ENCODE results near the gene BRD7. TPM values are rescaled to one million over a fixed set of nuclear protein-coding genes. Genes with fewer than 3 reads are reported as not detected.

The BRD7 gene
- total RNA-seq, 1 donor from 2014 or later = 61.3 TPM

DNA sequence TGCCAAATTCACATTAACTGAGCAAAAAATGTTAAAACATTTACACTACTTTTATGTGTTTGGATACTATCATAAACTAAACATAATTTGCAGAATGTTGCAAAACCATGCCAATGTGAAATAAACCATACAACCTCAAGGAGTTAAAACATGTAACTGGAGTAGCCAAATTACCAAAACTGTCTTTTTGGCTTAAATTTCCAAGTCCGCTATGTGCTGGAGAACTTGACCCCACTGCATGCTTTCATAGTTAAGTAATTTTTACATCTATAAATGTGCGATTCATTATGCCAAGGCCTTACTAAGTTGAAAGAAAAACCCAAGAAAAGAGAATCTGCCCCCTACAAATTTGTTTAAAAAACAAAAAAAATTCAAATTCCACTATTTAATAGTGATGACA lies 28.2 kb downstream of the BRD7 start:
- TF ChIP-seq, protein P1, sequence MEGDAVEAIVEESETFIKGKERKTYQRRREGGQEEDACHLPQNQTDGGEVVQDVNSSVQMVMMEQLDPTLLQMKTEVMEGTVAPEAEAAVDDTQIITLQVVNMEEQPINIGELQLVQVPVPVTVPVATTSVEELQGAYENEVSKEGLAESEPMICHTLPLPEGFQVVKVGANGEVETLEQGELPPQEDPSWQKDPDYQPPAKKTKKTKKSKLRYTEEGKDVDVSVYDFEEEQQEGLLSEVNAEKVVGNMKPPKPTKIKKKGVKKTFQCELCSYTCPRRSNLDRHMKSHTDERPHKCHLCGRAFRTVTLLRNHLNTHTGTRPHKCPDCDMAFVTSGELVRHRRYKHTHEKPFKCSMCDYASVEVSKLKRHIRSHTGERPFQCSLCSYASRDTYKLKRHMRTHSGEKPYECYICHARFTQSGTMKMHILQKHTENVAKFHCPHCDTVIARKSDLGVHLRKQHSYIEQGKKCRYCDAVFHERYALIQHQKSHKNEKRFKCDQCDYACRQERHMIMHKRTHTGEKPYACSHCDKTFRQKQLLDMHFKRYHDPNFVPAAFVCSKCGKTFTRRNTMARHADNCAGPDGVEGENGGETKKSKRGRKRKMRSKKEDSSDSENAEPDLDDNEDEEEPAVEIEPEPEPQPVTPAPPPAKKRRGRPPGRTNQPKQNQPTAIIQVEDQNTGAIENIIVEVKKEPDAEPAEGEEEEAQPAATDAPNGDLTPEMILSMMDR (IDR thresholded peaks at IDR 0.05; ENCODE audit: insufficient read depth, low read length, poor library complexity, severe bottlenecking) = no peak
- Histone ChIP-seq H3K27me3 (ENCODE audit: control insufficient read depth, insufficient read depth, low read length) (no peaks in the 10 kb centered on the region), H3K4me3 (ENCODE audit: low read depth, low read length) (no peak overlapping the region), H3K36me3 (ENCODE audit: control insufficient read depth, insufficient read depth, low read length) (no peaks in the 10 kb centered on the region)
- DNase-seq (ENCODE audit: low read depth) = no peak

DNA sequence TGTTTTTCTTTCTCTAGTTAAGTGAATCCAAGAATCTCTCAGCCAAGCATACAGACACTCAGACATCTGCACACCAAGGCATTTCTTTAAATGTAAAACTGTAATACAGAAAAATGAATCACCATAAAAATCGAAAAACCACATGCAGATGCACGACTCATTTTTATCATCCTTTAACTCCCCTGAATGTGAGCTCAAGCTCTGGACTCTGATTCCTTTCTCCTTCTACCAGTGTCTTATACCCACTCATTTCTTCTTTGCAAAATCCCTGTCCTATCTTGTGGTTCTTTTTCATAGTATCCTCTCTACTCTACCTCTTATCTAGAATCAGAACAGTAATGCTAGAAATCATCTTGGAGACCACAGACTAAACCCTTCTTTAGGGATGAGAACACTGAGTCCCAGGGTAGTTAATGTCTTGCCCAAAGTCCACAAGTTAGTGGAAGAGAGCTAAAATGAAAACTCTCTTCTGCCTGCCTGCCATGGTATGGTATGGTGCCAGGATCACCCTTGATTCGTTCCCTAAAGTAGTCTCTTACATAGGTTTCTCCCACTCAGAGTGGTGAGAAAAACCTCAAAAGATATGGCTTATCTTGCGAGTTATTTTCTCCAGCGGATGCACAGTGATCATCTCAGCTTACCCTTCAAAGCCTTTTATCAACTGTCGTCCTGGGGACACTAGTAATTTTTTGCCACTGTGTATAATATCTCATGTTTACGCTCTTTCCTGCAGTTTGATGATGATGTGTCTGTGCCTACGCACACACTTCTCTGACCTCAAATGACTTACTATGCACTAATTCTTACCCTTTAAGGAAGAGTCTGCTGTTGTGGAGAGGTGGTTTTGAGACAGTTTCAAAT lies 30.2 kb downstream of the BRD7 start:
- no peaks in the 10 kb centered on the region for H3K36me3 ChIP-seq (ENCODE audit: control insufficient read depth, insufficient read depth, low read length)

DNA sequence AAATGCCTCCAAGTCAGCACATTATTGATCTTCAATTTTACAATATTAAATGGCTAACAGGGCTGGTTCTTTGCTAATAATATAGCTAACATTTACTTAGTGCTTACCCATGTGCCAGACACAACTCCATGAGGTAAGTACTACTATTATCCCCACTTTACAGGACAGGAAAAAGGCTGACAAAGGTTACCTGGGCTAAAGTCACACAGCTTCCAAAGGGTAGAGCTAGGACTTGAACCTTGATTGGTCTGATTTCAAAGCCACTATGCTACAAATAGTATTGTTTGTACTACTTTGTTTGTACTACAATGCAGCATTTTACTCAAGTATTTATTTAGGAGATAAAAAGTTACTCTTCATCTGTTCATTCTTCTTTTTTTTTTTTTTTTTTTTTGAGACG lies 31.9 kb downstream of the BRD7 start:
- TF ChIP-seq, protein P1 (IDR thresholded peaks at IDR 0.05; ENCODE audit: insufficient read depth, low read length, poor library complexity, severe bottlenecking) = no peak
- Histone ChIP-seq H3K4me3 (ENCODE audit: low read depth, low read length) (no peak overlapping the region), H3K27me3 (ENCODE audit: control insufficient read depth, insufficient read depth, low read length) (no peaks in the 10 kb centered on the region), H3K36me3 (ENCODE audit: control insufficient read depth, insufficient read depth, low read length) (peaks cover 1% of the 10 kb centered on the region)
- no peak for DNase-seq (ENCODE audit: low read depth)

More for the DNA sequence above, 30.2 kb downstream of the BRD7 start:
- no peaks in the 10 kb centered on the region for H3K27me3 ChIP-seq (ENCODE audit: control insufficient read depth, insufficient read depth, low read length)
- TF ChIP-seq, protein P1 (IDR thresholded peaks at IDR 0.05; ENCODE audit: insufficient read depth, low read length, poor library complexity, severe bottlenecking) = no peak
- DNase-seq (ENCODE audit: low read depth) = no peak
- H3K4me3 ChIP-seq (ENCODE audit: low read depth, low read length) = no peak overlapping the region

DNA sequence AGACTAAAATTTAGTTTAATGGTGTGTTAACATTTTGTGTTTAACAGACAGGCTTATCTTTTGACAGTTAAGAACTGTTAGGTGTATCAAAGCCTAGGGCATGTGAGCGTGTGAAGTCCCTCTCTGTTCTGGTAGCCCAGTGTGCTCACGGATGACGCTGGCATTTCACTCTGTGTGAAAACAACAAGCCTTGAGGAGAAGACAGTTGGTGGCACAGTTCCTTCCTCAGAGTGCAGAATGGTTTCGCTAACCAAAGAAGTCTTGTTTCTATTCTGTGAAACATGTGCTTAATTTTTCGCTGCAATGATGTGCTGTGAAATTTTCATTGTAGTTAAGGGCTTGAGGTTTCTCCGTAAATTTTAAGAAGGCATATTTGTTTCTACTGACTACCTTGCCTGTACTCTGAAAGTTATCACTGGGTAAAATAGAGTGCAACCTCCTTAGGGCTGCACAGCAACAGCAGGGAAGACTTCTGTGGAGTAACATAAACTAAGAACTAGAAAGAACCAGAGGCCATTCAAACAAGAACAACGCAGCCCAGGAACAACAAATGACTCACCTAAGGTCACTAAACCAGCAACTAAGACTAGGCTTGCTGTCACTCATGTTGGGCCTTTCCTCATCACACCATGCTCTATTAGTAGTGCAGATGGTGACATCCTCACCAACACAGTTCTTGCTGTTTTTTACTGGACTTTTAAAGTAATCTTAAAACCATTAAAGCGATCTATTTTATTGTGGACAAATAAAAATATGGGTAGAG lies 33.4 kb downstream of the BRD7 start:
- Histone ChIP-seq H3K36me3 (ENCODE audit: control insufficient read depth, insufficient read depth, low read length) (peaks cover 1% of the 10 kb centered on the region), H3K4me3 (ENCODE audit: low read depth, low read length) (no peak overlapping the region), H3K27me3 (ENCODE audit: control insufficient read depth, insufficient read depth, low read length) (no peaks in the 10 kb centered on the region)
- TF ChIP-seq, protein P1 (IDR thresholded peaks at IDR 0.05; ENCODE audit: insufficient read depth, low read length, poor library complexity, severe bottlenecking) = no peak
- no peak for DNase-seq (ENCODE audit: low read depth)

DNA sequence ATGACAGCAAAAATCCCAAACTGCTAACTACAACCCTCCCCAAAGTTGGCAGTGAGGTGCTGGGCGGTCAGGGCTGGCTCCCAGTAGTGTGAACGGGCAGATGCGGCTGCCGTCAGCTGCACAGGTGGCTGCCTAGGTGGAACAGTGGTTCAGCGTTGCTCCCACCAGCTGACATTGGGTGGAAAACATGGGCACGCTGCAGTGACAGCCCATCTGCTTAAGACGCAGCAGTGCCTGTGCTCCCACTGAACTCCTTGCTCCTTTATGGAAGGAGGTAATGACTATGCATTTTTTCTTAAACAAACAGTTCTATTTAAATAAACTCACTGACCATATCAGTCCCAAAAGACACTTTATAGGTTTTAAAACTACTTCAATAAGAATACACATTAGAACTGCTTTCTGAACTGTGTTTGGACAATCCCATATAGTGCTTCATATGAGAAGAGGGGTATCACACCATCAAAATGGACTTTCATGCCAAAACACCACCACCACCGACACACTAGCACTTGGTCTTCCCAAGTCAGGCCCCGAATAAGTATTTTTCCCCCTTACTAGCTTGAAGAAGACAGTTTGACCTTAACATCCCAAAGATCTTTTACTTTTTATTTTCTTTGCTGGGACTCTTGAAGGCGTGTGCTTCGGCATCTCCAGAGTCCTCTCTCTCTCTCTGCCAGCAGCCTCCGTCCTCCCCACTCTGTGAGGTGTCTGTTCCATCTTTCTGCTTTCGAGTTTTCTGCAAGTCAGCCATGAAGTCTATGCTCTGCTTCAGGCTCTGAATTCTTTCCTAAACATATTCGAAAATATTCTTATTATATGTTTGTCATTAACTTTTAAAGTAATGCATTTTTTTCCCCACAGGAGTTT lies 34.4 kb downstream of the BRD7 start:
- Histone ChIP-seq H3K36me3 (ENCODE audit: control insufficient read depth, insufficient read depth, low read length) (peaks cover 1% of the 10 kb centered on the region), H3K4me3 (ENCODE audit: low read depth, low read length) (no peak overlapping the region), H3K27me3 (ENCODE audit: control insufficient read depth, insufficient read depth, low read length) (no peaks in the 10 kb centered on the region)
- TF ChIP-seq, protein P1 (IDR thresholded peaks at IDR 0.05; ENCODE audit: insufficient read depth, low read length, poor library complexity, severe bottlenecking) = no peak
- no peak for DNase-seq (ENCODE audit: low read depth)

Measured in kidney epithelial cell (primary cell).